HG03097 (cell line): ENCODE data around the gene BBS10.
"Not testable (repeated sequence)": the region's sequence is repeated elsewhere in the genome, so short reads cannot be mapped to it uniquely, and the experiment has no call there.

Source experiments
- ATAC-seq: cut with Tn5 transposase; IDR thresholded peaks from one replicate; pipeline ENCODE4 v1.9.1; 2021; ENCODE audit not compliant: unreplicated experiment, low FRiP score

The BBS10 gene

GRCh38 chr12:76348079-76348901 is at the start of gene BBS10:
Gene BBS10 (minus strand): TSS chr12:76348415. CDS start chr12:76348358, 57 bp downstream.
- peak; percentile 98 for ATAC-seq

DNA sequence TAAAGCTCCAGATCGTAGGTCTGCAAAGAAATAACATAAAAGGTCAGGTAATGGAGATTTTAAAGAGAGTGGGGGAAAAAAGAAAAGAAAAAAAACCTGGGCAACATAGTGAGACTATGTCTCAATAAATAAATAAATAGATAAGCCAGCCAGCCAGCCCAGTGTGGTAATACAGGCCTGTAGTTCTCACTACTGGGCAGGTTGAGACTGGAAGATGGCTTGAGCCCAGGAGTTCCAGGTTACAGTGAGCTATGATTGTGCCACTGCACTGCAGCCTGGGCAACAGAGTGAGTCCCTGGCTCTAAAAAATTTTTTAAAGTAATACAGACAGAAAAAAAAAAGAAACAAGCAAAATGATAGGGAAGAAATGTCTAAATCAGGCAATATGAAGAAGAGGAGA is 43.2 kb upstream of the BBS10 start:
- ATAC-seq: no peak

DNA sequence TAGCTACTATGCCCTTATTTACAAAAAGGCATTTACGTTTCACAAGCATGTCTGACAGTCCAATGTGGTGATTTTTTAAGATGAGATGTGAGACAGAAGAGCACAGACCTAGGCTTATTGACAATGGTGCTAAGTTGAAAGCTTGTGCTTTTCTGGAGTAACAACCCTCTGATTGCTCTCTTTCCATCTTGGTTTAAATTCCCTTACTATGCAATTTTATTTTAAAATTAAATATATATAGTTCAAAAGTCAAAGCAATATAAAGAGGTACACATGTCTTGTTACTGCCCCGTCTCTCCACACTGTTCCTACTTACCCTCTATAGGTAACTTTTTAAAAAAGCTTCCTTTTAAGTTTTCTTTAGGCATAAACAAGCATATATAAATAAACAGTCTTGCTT is 39.4 kb upstream of the BBS10 start:
- no peak for ATAC-seq

DNA sequence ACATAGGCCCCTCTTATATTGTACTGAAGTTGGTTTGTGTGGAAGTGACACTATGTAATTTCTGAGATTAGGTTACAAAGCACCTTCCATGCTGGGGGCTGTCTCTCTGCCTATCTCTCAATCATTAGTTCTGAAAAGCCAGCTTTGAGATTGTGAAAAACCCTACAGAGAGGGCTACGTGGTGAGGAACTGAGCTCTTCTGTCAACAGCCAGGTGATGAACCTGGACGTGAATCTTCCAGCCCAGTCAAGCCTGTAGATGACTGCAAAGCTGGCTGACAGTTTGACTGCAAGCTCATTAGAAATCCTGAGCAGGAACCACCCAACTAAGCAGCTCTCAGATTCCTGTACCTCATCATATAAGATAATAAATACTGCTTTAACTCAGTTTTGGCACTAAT is 36.3 kb upstream of the BBS10 start:
- ATAC-seq: no peak

GRCh38 chr12:76383988-76384387 is 35.8 kb upstream of the BBS10 start:
- ATAC-seq: no peak

DNA sequence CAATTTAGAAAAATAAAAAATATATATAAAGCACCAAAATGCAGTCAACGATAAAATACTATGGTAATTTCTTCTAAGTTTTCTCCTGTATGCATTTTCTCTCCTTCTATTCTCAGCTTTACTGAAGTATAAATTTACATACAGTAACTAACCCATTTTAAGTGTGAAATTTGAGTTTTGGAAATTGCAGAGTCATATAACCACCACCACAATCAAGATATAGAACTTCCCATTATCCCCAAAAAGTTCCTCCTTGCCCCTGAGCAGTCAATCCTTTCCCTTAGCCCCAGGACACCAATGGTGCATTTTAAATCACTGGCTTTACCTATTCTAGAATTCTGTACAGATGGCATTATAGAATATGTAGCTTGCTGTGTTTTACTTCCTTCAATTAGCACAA is 31.0 kb upstream of the BBS10 start:
- no peak for ATAC-seq

GRCh38 chr12:76376876-76377275 is 28.7 kb upstream of the BBS10 start:
- not testable (repeated sequence) for ATAC-seq

GRCh38 chr12:76375939-76376338 is 27.7 kb upstream of the BBS10 start:
- ATAC-seq: no peak

GRCh38 chr12:76375470-76375869 is 27.3 kb upstream of the BBS10 start:
- ATAC-seq: no peak

DNA sequence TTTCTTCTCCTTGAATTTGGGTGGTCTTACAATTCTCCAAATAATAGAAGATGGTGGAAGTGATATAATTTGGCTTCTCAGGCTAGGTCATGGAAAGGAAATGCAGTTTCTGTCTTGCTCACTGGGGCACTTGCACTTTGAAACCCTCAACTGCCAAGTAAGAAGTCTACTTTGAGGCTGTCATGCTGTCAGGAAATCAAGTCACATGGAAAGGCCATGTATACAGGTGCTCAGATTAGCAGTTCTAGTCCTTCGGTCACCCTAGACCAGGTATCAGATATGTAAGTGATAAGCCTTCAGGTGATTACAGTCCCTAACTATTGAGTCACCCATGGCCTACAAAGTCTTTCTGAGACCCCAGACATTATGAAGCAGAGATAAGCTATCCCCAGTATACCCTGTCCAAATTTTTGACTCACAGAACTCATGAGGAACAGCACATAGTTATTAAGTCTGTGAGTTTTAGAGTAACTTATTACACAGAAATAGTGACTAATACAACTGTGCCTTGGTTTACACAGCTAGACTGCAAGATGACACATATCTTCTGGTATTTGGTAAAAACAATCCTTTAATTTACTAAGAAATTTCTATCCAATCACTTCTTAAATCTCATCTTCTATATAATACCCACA is 26.3 kb upstream of the BBS10 start:
- no peak for ATAC-seq

GRCh38 chr12:76368230-76368629 is 20.0 kb upstream of the BBS10 start:
- ATAC-seq: no peak

DNA sequence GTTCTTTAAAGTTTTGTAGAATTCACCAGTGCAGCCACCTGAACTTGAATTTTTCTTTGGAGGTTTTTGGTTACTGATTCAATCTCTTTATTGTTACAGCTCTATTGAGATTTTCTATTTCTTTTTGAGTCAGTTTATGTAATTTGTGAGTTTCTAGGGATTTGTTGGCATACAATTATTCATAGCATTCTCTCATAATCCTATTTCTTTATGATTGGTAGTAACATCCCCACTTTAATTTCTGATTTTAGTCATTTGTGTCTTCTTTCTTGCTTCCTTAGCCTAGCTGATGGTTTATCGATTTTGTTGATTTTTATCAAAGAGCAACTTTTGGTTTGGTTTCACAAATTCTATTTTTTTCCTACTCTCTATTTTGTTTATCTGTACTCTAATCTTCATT is 17.9 kb upstream of the BBS10 start:
- no peak for ATAC-seq

- not testable (repeated sequence) for ATAC-seq
These were observed 15.9 kb upstream of the BBS10 start for GRCh38 chr12:76364131-76364530.

DNA sequence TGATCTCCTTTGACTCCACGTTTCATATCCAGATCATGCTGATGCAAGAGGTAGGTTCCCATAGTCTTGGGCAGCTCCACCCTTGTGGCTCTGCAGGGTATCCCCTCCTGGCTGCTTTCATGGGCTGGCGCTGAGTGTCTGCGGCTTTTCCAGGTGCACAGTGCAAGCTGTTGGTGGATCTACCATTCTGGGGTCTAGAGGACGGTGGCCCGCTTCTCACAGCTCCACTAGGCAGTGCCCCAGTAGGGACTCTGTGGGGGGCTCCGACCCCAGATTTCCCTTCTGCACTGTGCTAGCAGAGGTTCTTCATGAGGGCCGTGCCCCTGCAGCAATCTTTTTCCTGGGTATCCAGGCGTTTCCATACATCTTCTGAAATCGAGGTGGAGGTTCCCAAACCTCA is 12.1 kb upstream of the BBS10 start:
- no peak for ATAC-seq

GRCh38 chr12:76356071-76356470 is 7.9 kb upstream of the BBS10 start:
- no peak for ATAC-seq

- ATAC-seq: no peak
These were observed 1.3 kb downstream of the BBS10 start for GRCh38 chr12:76346798-76347420.

DNA sequence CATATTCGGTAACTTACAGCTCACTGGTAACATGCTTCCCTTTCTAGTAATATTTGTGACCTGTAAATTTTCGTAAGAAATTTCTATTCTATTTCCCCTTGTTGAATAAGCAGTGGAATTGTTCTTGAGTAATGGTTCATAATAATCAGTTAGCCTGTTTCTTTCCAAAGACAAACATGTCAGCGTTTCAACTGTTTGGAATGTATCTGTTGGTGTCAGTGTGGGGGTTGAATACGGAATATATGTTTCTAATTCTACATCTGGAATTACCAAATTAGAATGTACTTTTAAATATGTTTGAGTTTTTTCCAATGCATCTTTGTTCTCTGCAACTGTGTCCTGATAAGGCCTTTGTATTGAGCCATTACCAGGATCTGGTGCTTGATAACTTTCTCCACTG is 2.0 kb downstream of the BBS10 start:
- no peak for ATAC-seq

DNA sequence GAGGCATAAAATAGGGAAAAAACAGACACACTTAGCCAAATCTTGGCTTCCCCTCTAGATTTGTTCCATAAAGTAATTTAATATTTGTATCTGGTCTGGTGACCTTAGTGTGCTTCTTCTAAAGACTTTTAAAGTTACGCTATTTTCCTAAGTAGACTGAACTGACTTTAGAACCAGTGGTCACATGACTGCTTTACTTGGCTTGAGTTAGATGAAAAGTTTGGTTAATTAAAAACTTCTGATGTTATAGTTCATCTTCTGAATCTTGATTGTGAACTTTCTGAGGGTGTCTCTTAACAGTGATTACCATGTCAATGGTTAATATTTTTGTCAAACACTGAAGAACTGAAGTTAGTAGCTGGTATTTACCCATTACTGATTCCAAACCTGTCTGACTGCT is 2.6 kb downstream of the BBS10 start:
- no peak for ATAC-seq

- ATAC-seq: no peak
These were observed 6.7 kb downstream of the BBS10 start for GRCh38 chr12:76341436-76342030.

DNA sequence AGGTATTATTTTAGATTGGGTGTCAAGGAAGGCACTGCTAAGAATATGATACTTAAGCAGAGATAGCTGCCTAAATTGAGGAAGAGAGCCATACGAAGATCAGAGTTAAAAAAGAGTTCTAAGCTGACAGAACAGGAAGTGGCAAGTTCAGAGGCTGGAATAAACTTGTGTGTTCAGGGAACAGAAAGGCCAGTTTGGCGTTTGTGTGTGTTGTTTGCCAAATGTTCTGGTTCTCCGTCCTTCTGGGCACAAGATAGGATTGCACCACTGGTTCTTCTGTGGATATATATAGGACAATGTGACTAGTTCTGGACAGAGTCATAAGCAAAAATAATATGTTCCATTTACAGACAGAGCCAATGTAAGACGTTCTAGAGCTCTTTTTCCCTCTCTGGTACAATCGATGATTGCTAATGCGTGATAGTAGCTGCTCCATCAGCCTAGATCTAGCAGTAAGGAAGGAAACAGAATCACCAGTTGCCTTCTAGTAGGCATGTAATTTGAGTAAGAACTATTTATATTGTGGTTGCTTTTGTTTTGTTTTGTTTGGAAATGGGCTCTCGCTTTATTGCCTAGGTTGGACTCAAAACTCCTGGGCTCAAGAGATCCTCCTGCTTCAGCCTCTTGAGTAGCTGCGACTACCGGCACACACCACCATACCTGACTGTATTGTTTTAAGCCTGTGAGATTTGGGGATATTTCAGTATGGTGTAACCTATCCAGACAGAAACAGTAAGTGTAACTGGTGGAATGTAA is 7.4 kb downstream of the BBS10 start:
- no peak for ATAC-seq

DNA sequence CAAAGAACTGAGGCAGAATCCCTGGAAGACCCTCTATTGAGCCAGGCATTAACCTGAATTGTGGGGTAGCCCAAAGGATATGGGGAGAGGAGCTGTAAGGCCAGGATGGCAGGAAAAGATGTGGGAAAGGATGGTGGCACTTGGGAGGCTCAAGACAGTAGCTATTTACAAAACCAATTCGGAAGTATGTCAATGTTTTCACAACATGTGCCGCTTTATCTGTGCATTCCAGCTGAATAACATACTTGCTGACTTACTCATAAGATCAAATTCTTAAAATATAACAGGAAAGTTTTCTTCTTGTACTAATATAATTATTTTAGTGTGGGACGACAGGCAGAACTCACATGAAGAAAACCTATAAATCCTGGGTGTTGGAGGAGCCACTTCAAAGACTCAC is 10.6 kb downstream of the BBS10 start:
- ATAC-seq: no peak
